Common myeloid progenitor, CD34-positive (primary cell): ENCODE measurements around the gene CBFA2T3.
A peak's percentile ranks its signal among the peaks of the same experiment; 100 is the strongest.

ENCODE experiments used
- CTCF ChIA-PET: fragments of 350-600 bp; sonication (Branson Sonifier 250); formaldehyde crosslinking; loops from one replicate; lab custom pipeline; 2021; ENCODE audit warnings: antibody characterized with exemption; lab: Charles Lee
- POLR2A ChIA-PET: fragments of 350-600 bp; sonication (Branson Sonifier 250); formaldehyde crosslinking; loops from one replicate; lab custom pipeline; 2021; ENCODE audit warnings: antibody characterized with exemption; lab: Charles Lee
- DNase-seq, 3 donors: peaks; one replicate each; pipeline versions ENCODE4 v3.0.0 to v3.0.0-alpha.2; 2013
- H3K27ac ChIP-seq, 2 experiments: 1 replicate in 1 of 2; 2 replicates in 1 of 2; pipeline ENCODE4 v1.7.0; 2013; ENCODE audit warnings: inconsistent platforms in 2 of 2, low read length in 2 of 2, mild to moderate bottlenecking in 2 of 2, low read depth in 1 of 2, moderate library complexity in 1 of 2; ENCODE audit not compliant: severe bottlenecking in 2 of 2, insufficient read depth in 1 of 2, poor library complexity in 1 of 2
- H3K27me3 ChIP-seq, 5 experiments: replicated peaks in 2 of 5; 1 replicate in 3 of 5; 2 replicates in 2 of 5; pipeline versions ENCODE4 v1.6.1 to v1.7.0; 2013; ENCODE audit warnings: low read length in 4 of 5, mild to moderate bottlenecking in 2 of 5, moderate library complexity in 2 of 5, inconsistent platforms in 1 of 5; ENCODE audit not compliant: insufficient read depth in 5 of 5, control insufficient read depth in 4 of 5
- H3K36me3 ChIP-seq, 4 experiments: 1 replicate in 2 of 4; 2 replicates in 2 of 4; pipeline versions ENCODE4 v1.6.1 to v1.7.0; 2013; ENCODE audit warnings: low read length in 3 of 4, control low read depth in 1 of 4, mild to moderate bottlenecking in 1 of 4; ENCODE audit not compliant: control insufficient read depth in 4 of 4, insufficient read depth in 4 of 4
- H3K4me1 ChIP-seq, 4 experiments: 1 replicate in 3 of 4; 2 replicates in 1 of 4; pipeline versions ENCODE4 v1.6.1 to v1.7.1; 2013; ENCODE audit warnings: low read length in 3 of 4, mild to moderate bottlenecking in 3 of 4, control low read depth in 1 of 4, inconsistent platforms in 1 of 4, moderate library complexity in 1 of 4; ENCODE audit not compliant: control insufficient read depth in 4 of 4, insufficient read depth in 4 of 4; ENCODE audit errors: control extremely low read depth in 1 of 4
- H3K4me3 ChIP-seq, 7 experiments: 1 replicate in 4 of 7; 2 replicates in 3 of 7; pipeline versions ENCODE4 v1.5.1 to v1.7.0; 2013; ENCODE audit warnings: mild to moderate bottlenecking in 7 of 7, low read length in 6 of 7, moderate library complexity in 6 of 7, inconsistent platforms in 2 of 7, low read depth in 2 of 7, control low read depth in 1 of 7; ENCODE audit not compliant: insufficient read depth in 4 of 7, control insufficient read depth in 1 of 7; ENCODE audit errors: extremely low read depth in 1 of 7
- H3K9me3 ChIP-seq, 5 experiments: 1 replicate in 4 of 5; 2 replicates in 1 of 5; pipeline versions ENCODE4 v1.6.1 to v1.7.1; 2013; ENCODE audit warnings: low read length in 4 of 5, mild to moderate bottlenecking in 2 of 5, inconsistent platforms in 1 of 5, low read depth in 1 of 5, moderate library complexity in 1 of 5; ENCODE audit not compliant: control insufficient read depth in 4 of 5, insufficient read depth in 2 of 5; ENCODE audit errors: control extremely low read depth in 1 of 5
- WGBS: methylation state at CpG from one replicate; pipeline ENCODE4 v1.1.5; 2013; ENCODE audit not compliant: insufficient coverage; 5-methylcytosine and 5-hydroxymethylcytosine counted together

CBFA2T3 gene

GRCh38 chr16:88932929-88933328, 44.1 kb downstream of the CBFA2T3 start:
- Histone ChIP-seq H3K9me3 (no peaks in the 10 kb centered on the region), H3K27me3 (no peaks in the 10 kb centered on the region), H3K27ac (no peak overlapping the region), H3K4me3 (no peak overlapping the region), H3K4me1 (peaks cover 3 to 49% (median 34%) of the 10 kb centered on the region in 4 experiments), H3K36me3 (peaks cover 0 to 37% (median 15%) of the 10 kb centered on the region in 4 experiments)
- 94% methylated on average over 9 of the region's 17 CpGs for WGBS
- no peak for DNase-seq
- ChIA-PET CTCF (interaction anchor here (1.0 to 1.5 kb wide), 2 partner anchors 15 to 234 kb away, joined by 3 read pairs; no protein-coding TSS in a partner anchor), POLR2A (no interaction called here)

GRCh38 chr16:88931936-88932335, 45.1 kb downstream of the CBFA2T3 start:
- Histone ChIP-seq H3K27me3 (no peaks in the 10 kb centered on the region), H3K36me3 (peaks cover 0 to 38% (median 19%) of the 10 kb centered on the region in 4 experiments), H3K4me3 (no peak overlapping the region), H3K9me3 (no peaks in the 10 kb centered on the region), H3K4me1 (peaks cover 0 to 39% (median 25%) of the 10 kb centered on the region in 4 experiments), H3K27ac (no peak overlapping the region)
- POLR2A ChIA-PET, result interaction anchor here (0.7 kb wide), 1 partner anchor 26 kb away, joined by 3 read pairs; no protein-coding TSS in a partner anchor
- CTCF ChIA-PET, result interaction anchor here (1.5 kb wide), 1 partner anchor 14 kb away, joined by 3 read pairs; no protein-coding TSS in a partner anchor
- 83% methylated on average over 2 of the region's 21 CpGs for WGBS
- DNase-seq, result no peak

DNA sequence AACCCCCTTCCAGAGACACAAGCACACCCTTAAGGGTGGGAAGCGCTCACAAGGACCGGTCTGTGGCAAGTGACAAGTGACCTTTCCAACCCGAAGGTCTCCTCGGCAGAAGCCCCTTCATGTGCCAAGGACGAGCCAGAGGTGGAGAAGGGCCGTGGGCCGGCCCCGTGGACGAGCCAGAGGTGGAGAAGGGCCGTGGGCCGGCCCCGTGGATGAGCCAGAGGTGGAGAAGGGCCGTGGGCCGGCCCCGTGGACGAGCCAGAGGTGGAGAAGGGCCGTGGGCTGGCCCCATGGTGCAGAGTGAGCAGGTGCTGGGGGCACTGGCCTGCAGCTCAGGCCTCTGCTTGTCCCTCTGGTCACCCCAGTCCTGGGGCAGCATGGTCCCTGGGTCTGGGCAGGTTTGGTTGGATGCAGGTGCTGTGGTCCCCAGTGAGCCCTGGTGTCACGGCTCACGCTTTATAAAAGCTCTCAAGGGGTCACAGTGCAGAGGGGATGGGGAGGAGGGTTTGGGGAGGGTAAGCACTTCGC, 45.6 kb downstream of the CBFA2T3 start:
- no peak overlapping the region for H3K27ac ChIP-seq
- H3K9me3 ChIP-seq, result no peaks in the 10 kb centered on the region
- CTCF ChIA-PET, result interaction anchor here (1.5 kb wide), 1 partner anchor 13 kb away, joined by 3 read pairs; no protein-coding TSS in a partner anchor
- no peak overlapping the region for H3K4me3 ChIP-seq
- no peak for DNase-seq
- no peaks in the 10 kb centered on the region for H3K27me3 ChIP-seq
- H3K4me1 ChIP-seq, result peaks cover 0 to 38% (median 23%) of the 10 kb centered on the region in 4 experiments
- WGBS, result 100% methylated on average over 8 of the region's 20 CpGs
- peaks cover 1 to 40% (median 24%) of the 10 kb centered on the region in 4 experiments for H3K36me3 ChIP-seq
- POLR2A ChIA-PET, result no interaction called here

DNA sequence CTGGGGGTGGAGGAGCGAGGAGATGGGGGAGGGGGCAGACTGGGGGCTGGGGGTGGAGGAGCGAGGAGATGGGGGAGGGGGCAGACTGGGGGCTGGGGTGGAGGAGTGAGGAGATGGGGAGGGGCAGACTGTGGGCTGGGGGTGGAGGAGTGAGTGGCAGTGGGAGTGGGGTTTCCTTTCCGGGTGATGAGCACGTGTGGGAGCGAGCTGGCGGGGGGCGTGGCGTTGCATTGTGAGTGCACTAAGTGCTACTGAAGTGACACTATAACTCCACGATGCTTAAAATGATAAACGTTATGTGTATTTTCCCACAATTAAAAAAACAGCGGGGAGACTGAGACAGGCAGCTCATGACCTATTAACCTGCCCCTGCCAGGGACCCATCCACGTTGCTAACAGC, 46.3 kb downstream of the CBFA2T3 start:
- CTCF ChIA-PET, result no interaction called here
- WGBS, result 86% methylated on average over 10 of the region's 12 CpGs

DNA sequence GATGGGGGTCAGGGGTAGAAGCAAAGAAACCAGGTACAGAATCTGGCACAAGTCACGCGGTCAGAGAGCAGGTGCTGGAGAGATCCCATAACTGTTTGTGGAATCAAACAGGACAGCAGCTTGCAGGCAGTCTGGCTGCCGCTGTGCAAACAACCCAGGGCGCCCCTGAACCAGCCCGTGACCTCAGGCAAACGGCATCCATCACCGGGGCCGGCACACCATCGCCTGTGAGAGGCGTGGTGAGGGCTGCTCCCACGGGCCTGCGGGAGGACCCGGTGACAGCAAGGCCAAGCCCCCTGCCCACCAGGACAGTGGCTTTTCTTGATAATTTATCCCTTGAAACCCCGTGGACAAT, 47.9 kb downstream of the CBFA2T3 start:
- DNase-seq, result no peak
- H3K36me3 ChIP-seq, result peaks cover 3 to 47% (median 29%) of the 10 kb centered on the region in 4 experiments
- H3K4me3 ChIP-seq, result no peak overlapping the region
- 92% methylated on average over 14 of the region's 14 CpGs for WGBS
- ChIA-PET CTCF (no interaction called here), POLR2A (no interaction called here)
- no peaks in the 10 kb centered on the region for H3K9me3 ChIP-seq
- H3K27me3 ChIP-seq, result no peaks in the 10 kb centered on the region
- no peak overlapping the region for H3K27ac ChIP-seq
- peaks cover 0 to 40% (median 28%) of the 10 kb centered on the region in 4 experiments for H3K4me1 ChIP-seq

More for the DNA sequence above, 46.3 kb downstream of the CBFA2T3 start:
- peaks cover 0 to 37% (median 22%) of the 10 kb centered on the region in 4 experiments for H3K4me1 ChIP-seq
- no peaks in the 10 kb centered on the region for H3K9me3 ChIP-seq
- no peak overlapping the region for H3K27ac ChIP-seq
- H3K36me3 ChIP-seq, result peaks cover 3 to 46% (median 28%) of the 10 kb centered on the region in 4 experiments
- H3K27me3 ChIP-seq, result no peaks in the 10 kb centered on the region
- no peak overlapping the region for H3K4me3 ChIP-seq
- no peak for DNase-seq
- POLR2A ChIA-PET, result no interaction called here

GRCh38 chr16:88928405-88929090, 48.5 kb downstream of the CBFA2T3 start:
- ChIA-PET POLR2A (no interaction called here), CTCF (interaction anchor here (0.6 kb wide), 1 partner anchor 96 kb away, joined by 3 read pairs; no protein-coding TSS in a partner anchor)
- Histone ChIP-seq H3K9me3 (no peaks in the 10 kb centered on the region), H3K36me3 (peaks cover 3 to 52% (median 29%) of the 10 kb centered on the region in 4 experiments), H3K27me3 (no peaks in the 10 kb centered on the region), H3K27ac (peak overlapping the region in 1 of 2 experiments; percentile 43), H3K4me1 (peaks cover 0 to 42% (median 33%) of the 10 kb centered on the region in 4 experiments), H3K4me3 (no peak overlapping the region)
- WGBS, result 88% methylated on average over 27 of the region's 31 CpGs
- no peak for DNase-seq

GRCh38 chr16:88927661-88928060, 49.3 kb downstream of the CBFA2T3 start:
- ChIA-PET CTCF (interaction anchor here (6.9 kb wide), 1 partner anchor 8 kb away, joined by 39 read pairs; no protein-coding TSS in a partner anchor), POLR2A (no interaction called here)
- DNase-seq, result no peak
- H3K36me3 ChIP-seq, result peaks cover 3 to 56% (median 28%) of the 10 kb centered on the region in 4 experiments
- H3K9me3 ChIP-seq, result no peaks in the 10 kb centered on the region
- 95% methylated on average over 17 of the region's 26 CpGs for WGBS
- H3K27ac ChIP-seq, result peak overlapping the region in 1 of 2 experiments; percentile 25
- peaks cover 0 to 51% (median 42%) of the 10 kb centered on the region in 4 experiments for H3K4me1 ChIP-seq
- H3K27me3 ChIP-seq, result no peaks in the 10 kb centered on the region
- no peak overlapping the region for H3K4me3 ChIP-seq
